Astrocyte (in vitro differentiated cells and primary cell): ENCODE data around the gene GPRC5A.

Experiments
- CTCF ChIP-seq: IDR thresholded peaks from 2 replicates; pipeline ENCODE4 v1.5.1; 2011; ENCODE audit warnings: low read depth, mild to moderate bottlenecking, inconsistent platforms, low read length, moderate library complexity; ENCODE audit not compliant: insufficient read depth
- EZH2 ChIP-seq: IDR thresholded peaks from 2 replicates; pipeline ENCODE4 v1.6.1; 2012; ENCODE audit warnings: mild to moderate bottlenecking, low read length, inconsistent platforms; ENCODE audit not compliant: insufficient read depth

GRCh38 chr12:12936983-12937491, 45.7 kb downstream of the GPRC5A start:
- no peak for TF ChIP-seq CTCF
- no peak for TF ChIP-seq EZH2
